DLD1 (cell line): ENCODE results near the gene LINGO1.

Source experiments
- in situ Hi-C: cut with HindIII; loops from 2 replicates; pipeline ENCODE4 v1.10.0; 2017; ENCODE audit warnings: low sequenced_read_pairs

LINGO1 gene

GRCh38 chr15:77598644-77599043 is 34.1 kb downstream of the LINGO1 start:
- in situ Hi-C loops: no loop called here

GRCh38 chr15:77597804-77598453 is 34.8 kb downstream of the LINGO1 start:
- in situ Hi-C loops: no loop called here

DNA sequence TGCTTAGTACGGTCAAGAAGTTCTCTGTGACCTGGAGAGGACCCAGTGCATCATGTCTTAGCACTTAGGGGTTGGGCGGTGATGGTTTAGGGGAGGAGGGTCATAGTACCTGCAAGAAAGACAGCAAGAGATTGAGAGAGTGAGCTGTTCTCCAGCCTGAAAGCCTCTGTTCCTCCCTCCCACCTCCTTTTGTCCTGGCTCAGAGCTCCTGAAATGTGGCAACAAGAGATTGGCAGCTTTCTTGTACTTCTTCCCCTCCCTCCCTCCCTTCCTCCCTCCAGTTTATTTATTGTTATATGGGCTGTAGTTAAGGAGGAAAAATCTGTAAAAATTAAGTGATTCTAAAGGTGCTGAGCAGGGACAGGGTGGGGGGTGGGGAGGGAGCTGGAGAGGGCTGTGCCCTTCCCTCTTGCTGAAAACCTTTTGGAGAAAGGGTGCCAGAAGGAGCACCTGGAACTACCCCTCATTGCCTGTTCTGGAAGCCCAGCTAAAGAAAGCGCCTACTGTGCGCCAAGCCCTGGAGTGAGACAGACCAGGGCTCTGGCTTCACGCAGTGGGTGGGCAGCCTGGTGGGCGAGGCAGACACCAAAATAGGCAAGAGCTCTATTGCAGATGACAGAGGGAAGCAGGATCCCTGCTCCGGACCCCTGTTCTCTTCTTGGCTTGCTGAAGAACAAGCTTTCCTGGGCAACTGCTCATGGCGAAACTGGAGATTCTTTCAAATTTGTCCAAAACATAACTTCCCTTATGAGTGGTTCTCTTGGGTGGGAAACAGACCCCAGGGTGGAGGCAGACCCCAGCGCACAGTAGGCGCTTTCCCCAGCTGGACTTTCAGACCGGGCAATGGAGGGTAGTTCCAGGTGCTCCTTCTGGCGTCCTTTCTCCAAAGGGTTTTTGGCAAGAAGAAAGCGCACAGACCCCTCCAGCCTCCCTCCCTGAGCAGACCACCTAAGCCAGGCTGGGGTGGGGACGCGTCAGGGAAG is 35.6 kb downstream of the LINGO1 start:
- in situ Hi-C loops: no loop called here

- in situ Hi-C loops: no loop called here
Observed at GRCh38 chr15:77595231-77595630, 37.5 kb downstream of the LINGO1 start.

- in situ Hi-C loops: no loop called here
Observed at GRCh38 chr15:77592758-77593157, 40.0 kb downstream of the LINGO1 start.

GRCh38 chr15:77591968-77592613 is 40.6 kb downstream of the LINGO1 start:
- in situ Hi-C loops: no loop called here

DNA sequence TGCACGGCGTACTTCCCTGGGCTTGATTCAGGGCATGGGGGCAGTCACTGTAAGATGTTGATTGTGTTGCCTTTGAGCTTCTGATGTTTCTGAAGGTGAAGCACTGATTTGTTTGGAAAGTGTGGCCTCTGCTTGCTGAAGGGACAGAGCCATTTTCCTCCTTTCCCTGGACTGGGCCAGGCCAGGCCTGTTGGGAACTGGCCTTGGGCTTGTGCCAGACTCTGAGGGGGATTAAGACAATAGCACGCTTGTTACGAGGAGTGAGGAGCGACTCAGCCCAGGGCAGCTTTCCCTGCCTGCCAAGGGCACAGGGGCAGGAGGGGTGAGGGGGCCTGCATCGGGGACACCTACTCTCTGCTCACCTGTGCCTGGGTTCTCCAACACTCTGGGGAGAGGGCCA is 42.9 kb downstream of the LINGO1 start:
- in situ Hi-C loops: no loop called here

DNA sequence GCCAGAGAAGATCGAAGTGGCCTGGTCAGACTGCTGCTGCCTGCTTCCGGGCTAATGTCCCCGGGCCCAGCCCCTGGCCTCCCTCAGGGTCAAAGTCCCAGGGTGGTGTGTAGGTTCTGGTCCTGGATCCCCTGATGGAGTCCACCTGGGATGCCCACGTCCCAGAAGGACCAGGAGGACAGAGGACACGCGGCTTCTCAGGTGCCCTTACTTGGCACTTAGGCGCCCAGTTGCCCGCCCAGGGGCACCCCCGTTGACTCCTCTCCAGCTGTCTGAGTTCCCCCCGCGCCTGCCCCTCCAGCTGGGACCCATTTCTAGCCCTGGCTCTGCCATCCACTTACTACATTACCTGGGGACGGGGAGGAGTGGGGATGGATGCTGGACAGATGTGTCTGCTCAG is 44.6 kb downstream of the LINGO1 start:
- in situ Hi-C loops: no loop called here

GRCh38 chr15:77584691-77585090 is 48.0 kb downstream of the LINGO1 start:
- in situ Hi-C loops: no loop called here

- in situ Hi-C loops: no loop called here
Observed at GRCh38 chr15:77584201-77584600, 48.5 kb downstream of the LINGO1 start.

GRCh38 chr15:77582763-77583162 is 49.9 kb downstream of the LINGO1 start:
- in situ Hi-C loops: no loop called here

DNA sequence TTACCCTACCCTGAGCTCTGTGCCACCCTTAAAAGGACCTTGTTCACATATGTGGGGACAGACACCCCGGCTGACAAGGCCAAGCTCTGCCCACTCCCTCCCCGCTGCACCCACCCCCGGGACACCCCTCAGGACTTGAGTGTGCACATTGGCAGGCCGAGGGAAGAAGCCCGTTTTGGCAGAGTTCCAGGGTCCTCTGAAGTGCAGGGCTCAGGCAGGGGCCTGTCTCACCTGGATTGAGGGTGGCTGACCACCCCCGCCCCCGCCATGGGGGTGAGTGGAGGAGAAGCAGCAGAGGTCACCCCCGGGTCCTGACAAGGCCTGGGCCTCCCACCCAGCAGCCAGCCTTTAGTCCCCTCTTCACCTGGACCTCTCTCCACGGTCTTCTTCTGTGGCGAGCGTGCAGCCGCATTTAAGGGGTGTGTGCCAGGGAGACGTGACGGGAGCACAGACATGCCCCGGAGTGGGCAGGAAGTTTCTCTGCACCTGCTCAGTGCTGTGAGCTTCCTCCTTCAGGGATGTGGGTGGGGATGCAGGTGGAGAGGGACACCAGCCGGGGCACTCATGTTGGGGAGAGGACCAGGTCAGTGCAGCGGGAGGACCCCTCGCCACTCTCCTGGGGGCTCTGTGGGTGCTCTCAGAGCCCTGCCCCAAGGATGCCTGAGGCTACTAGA is 50.7 kb downstream of the LINGO1 start:
- in situ Hi-C loops: no loop called here

GRCh38 chr15:77580996-77581682 is 51.6 kb downstream of the LINGO1 start:
- in situ Hi-C loops: no loop called here

GRCh38 chr15:77579498-77580188 is 53.1 kb downstream of the LINGO1 start:
- in situ Hi-C loops: no loop called here

DNA sequence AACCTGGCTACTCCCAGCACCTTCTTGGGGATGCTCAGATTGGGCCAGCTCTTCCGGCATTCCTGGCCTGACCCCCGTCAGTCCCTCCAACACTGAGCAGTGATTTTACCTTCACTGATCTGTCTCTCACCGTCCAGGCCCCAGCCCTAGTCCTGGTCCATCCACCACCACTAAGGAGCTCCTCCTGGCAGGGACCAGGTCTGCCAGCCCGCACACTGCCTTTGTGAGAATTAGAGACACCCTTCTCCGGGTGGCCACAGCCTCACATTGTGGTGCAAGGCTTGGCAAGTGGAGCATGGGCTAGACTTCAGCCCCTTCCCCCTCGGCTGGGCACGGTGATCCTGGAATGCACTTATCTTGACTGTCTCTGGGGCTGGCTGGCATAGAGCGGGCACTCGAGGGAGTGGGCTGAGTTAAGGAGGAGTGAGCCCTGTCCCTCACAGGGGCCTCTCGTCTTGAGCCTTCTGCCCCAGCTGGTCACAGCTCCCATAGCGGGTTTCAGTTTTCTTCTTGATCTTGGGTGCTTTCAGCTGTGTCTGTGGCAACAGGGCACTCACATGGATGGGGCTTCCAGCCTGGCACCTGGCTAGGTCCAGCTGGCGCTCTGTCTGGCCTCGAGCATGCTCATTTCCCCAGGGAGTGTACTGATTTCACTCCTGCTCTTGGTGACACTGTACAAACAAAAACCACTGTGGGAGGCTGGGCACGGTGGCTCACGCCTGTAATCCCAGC is 53.9 kb downstream of the LINGO1 start:
- in situ Hi-C loops: no loop called here

- in situ Hi-C loops: no loop called here
Observed at GRCh38 chr15:77577366-77577950, 55.3 kb downstream of the LINGO1 start.

- in situ Hi-C loops: no loop called here
Observed at GRCh38 chr15:77576538-77576937, 56.2 kb downstream of the LINGO1 start.

DNA sequence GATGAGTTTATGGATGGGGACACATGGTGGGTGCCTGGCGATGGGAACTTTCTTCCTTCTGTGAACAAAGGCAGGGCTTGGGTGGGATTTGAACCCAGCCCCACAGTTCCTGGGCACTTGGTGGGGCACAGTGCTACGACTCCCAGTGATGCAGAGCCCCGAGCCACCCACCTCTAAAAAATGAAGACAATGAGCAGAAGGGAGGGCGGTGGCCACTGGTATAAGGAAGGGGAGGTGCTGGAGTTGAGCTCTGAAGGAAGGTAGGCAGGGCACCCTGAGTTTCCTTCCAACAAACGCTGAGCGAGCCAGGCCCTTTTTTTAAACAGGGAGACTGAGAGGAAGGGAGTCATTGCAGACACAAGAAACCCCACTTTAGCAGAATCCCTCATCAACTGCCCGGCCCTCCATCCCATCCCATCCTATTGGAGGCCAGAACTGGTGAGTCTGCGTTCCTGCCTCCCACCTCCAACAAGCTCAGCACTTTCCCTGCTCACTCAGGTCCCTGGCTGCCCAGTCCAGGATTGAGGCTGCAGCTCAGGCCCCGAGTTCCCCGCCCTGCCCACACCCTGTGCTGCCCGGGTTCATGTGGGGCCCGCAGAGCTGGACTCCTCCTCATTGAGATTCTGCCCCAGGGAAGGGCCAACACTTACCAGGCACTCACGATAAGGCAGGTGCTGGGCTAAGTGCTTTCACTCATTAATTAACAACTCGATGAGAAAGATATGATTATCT is 57.3 kb downstream of the LINGO1 start:
- in situ Hi-C loops: no loop called here
